ENCODE measurements around the gene TPM2.

DNA sequence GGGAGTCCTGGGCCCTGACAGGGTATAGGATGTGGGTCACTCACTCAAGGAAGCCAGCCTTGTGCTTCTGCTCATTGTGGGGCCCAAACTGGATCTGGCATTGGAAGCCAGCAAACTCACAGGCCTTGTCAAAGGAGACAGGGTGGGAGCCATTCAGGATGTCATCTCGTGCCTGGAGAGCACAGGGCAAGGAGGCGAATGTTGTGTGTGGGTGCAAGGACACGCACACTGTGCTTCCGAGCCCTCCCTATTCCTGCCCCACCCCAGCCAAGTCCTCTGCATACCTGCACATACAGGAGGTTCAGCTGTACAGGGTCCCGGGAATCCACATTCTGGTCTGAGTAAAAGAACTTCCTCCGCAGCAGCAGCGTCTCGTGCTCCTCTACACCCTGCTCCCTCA, 34.2 kb upstream of the TPM2 start:
- TF ChIP-seq CTCF (IDR thresholded peaks at IDR 0.05) (no peak), POLR2AphosphoS5 (IDR thresholded peaks at IDR 0.05; ENCODE audit: low read depth, low read length) (no peak)
- TF ChIP-seq, protein P1, sequence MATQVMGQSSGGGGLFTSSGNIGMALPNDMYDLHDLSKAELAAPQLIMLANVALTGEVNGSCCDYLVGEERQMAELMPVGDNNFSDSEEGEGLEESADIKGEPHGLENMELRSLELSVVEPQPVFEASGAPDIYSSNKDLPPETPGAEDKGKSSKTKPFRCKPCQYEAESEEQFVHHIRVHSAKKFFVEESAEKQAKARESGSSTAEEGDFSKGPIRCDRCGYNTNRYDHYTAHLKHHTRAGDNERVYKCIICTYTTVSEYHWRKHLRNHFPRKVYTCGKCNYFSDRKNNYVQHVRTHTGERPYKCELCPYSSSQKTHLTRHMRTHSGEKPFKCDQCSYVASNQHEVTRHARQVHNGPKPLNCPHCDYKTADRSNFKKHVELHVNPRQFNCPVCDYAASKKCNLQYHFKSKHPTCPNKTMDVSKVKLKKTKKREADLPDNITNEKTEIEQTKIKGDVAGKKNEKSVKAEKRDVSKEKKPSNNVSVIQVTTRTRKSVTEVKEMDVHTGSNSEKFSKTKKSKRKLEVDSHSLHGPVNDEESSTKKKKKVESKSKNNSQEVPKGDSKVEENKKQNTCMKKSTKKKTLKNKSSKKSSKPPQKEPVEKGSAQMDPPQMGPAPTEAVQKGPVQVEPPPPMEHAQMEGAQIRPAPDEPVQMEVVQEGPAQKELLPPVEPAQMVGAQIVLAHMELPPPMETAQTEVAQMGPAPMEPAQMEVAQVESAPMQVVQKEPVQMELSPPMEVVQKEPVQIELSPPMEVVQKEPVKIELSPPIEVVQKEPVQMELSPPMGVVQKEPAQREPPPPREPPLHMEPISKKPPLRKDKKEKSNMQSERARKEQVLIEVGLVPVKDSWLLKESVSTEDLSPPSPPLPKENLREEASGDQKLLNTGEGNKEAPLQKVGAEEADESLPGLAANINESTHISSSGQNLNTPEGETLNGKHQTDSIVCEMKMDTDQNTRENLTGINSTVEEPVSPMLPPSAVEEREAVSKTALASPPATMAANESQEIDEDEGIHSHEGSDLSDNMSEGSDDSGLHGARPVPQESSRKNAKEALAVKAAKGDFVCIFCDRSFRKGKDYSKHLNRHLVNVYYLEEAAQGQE (IDR thresholded peaks at IDR 0.05; ENCODE audit: insufficient read depth in 1 of 2, low read depth in 2 of 2, low read length in 1 of 2) = no peak

Data from Panc1 (cell line).